Stimulated activated CD8-positive, alpha-beta memory T cell treated with anti-CD3 and anti-CD28 coated beads, Interleukin-7, amount 100 ng/mL, for 48 hours (primary cell): Measurements from ENCODE around the gene ATXN7L1.

Source experiments
- DNase-seq, 2 donors: peaks; one replicate each; pipeline ENCODE4 v3.0.0-alpha.2; 2020; ENCODE audit warnings: low read depth in 1 of 2; ENCODE audit errors: extremely low read depth in 1 of 2

The ATXN7L1 gene, protein sequence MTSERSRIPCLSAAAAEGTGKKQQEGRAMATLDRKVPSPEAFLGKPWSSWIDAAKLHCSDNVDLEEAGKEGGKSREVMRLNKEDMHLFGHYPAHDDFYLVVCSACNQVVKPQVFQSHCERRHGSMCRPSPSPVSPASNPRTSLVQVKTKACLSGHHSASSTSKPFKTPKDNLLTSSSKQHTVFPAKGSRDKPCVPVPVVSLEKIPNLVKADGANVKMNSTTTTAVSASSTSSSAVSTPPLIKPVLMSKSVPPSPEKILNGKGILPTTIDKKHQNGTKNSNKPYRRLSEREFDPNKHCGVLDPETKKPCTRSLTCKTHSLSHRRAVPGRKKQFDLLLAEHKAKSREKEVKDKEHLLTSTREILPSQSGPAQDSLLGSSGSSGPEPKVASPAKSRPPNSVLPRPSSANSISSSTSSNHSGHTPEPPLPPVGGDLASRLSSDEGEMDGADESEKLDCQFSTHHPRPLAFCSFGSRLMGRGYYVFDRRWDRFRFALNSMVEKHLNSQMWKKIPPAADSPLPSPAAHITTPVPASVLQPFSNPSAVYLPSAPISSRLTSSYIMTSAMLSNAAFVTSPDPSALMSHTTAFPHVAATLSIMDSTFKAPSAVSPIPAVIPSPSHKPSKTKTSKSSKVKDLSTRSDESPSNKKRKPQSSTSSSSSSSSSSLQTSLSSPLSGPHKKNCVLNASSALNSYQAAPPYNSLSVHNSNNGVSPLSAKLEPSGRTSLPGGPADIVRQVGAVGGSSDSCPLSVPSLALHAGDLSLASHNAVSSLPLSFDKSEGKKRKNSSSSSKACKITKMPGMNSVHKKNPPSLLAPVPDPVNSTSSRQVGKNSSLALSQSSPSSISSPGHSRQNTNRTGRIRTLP

DNA sequence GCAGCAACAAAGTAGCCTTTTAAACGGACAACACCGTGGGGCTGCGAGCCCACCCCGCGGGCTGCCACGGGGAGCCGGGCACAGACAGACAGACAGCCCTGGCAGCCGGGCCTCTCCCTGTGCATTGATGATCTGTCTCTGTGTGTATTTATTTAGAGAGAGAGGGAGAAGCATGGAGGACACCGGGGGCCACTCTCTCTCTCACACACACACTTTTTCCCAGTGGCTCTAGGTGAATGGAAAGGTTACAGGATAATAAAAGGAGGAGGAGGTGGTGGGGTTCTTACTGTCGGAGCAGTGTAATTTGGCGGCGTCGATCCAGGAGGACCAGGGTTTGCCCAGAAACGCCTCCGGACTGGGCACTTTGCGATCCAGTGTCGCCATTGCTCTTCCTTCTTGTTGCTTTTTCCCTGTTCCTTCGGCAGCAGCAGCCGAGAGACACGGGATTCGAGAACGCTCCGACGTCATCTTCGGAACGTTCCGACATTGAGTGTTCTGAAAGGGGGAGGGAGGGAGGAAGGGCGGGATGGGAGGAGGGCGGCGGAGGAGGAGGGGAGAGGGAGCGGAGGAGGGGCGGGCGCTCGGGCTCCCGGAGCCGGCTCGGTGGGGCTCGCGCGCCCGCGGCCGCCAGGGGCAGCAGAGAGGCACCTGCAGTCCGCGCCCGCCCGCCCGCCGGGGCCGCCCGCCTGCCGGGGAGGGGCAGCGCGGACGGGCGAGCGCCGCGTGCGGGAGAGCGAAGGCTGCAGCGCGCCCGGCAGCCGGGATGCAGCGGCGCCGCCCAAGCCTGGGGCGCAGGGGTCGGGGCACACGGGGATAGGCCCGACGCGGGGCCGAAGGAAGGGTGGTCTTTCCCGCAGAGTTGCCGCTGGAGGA, at the start of gene ATXN7L1:
TSS of gene ATXN7L1 (minus strand) at position 509 of the 873 bp plus-strand sequence. CDS start at position 468, 41 bp downstream.
- peak; percentile 72 to 78 for DNase-seq

DNA sequence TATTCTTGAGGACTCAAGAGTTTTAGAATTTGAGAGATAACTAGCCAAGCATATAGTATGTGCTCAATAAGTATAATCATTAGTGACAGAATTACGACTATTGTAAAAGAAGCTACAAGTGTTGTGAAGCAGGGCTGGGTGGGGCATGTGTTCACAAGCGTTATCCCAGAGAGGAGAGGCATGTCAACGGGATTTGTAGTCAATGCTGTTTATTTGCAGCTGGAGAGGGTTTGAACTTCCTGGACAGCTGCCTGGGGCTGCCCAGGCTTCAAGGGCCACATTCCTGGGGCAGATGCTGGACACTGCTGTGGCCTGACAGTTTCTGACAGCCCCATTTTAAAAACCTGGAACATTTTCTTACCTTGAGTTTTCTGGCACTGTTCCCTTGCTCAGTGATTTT, 49.7 kb upstream of the ATXN7L1 start:
- DNase-seq = no peak

DNA sequence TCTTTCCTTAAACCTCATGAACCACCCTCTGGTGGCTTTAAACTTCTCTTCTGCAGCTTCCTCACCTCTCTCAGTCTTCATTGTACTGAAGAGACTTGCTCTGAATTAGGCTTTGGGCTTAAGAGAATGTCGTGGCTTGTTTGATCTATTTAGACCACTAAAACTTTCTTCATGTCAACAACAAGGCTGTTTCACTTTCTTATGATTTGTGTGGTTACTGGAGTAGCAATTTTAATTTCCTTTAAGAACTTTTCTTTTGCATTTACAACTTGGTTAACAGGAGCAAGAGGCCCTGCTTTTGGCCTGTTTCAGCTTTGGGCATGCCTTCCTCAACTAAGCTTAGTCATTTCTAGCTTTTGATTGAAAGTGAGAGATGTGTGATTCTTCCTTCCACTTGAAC, 48.5 kb upstream of the ATXN7L1 start:
- DNase-seq = peak in 1 of 2 donors; percentile 14

DNA sequence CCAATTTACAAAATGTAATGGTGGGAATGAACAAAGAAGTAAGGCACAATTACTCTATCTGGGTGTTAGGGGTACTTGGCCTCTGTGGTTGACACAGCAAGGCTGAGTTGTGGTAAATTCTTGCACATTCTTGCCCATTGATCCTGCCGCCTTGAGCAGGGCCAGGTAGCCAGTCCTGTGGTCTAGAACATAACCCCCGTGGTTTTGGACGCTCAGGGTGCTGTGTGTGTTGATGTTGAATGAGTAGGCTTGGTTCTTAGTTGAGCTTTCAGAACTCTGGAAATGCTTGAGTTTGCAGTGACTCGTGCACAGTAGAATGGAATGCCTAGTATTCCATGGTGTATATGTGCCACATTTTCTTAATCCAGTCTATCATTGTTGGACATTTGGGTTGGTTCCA, 44.4 kb upstream of the ATXN7L1 start:
- no peak for DNase-seq

DNA sequence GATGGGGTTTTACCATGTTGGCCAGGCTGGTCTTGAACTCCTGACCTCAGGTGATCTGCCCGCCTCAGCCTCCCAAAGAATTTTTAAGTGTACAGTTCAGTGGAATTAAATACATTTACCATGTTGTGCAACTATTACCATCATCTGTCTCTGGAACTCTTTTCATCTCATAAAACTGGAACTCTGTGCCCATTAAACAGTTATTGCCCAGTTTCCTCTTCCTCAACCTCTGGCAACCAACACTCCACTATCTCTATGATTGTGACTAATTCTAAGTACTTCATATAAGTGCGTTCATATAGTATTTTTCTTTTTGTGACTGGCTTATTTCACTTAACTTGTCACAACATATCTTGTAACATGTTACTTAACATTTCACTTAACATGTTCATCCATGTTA, 41.3 kb upstream of the ATXN7L1 start:
- no peak for DNase-seq

DNA sequence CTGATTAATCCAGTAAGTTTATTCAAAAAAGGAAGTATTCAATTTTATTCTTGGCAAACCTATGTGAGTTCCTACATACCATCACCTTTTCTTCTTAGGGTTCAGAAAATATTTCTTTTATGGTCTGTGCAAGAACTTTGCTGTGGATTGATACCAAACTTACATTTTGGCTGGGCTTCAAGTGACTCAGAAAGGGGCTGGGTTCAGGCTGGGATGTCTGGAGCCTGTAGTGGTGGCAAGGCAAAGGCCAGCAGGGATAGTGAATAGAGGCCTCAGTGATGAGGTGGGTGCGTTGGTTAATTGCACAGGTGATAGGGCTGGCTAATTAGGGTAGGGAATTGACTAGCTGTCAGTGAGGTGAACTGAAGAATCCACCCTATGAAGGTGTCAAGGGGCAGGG, 40.2 kb upstream of the ATXN7L1 start:
- DNase-seq = no peak

DNA sequence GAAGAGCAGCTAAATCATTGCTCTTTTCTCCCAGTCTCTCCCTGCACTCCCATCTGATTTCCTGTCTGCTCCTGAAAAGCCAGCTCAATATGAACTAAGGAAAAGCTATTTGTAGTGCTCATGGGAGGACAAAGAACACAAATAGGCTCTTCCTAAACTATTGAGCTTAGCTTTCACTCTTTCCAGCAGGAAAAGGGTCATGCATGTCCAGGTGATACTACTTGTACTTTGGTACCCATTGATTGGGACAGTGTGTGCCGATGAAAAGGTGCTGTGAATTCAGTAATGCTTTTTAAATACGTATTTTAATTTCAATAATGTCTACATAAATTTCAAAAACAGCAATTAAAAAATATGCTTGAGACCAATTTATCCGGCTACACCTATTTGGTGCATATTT, 37.5 kb upstream of the ATXN7L1 start:
- DNase-seq = no peak

DNA sequence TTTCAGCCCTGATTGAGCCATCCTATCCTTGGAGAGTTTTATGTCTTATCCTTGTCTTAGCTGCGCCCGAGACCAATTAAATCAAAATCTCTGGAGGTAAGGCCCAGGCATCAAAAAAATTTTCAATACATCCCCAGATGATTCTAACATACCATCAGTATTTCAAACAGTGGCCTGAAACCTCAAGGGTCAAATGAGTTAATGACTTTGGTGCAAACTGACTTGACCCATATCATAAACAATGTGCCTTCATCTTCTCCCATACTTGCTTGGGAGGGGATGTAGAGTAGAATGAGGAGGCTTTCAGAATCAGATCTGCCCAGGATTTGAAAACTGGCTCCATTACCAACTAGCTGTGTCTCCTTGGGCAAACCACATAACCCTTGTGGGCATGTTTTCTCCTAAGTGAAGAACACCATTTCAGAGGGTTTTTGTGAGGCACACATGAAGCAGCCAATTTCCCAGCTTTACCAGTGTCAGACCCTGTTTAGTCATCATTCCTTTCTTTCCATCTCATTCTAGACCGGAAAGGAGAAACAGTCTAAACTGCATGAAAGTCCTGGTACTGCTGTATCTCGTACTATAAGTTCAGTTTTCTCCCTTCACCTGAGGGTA, 35.7 kb upstream of the ATXN7L1 start:
- no peak for DNase-seq

DNA sequence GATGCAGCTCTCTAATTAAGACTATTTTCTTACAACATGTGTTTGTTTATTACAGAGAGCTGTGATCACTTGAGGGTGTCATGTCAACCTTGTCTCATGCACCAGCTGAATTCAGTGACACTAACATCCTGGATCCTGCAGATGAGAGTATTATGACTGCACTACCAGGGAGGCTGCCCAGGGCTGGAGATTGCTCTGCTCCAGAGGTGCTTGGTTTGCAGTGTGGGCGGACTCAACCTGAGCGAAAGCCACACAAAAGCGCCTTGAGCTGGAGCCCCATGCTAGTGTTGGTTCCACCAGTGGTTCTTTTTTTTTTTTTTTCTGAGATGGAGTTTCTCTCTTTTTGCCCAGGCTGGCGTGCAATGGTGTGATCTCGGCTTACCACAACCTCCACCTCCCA, 33.8 kb upstream of the ATXN7L1 start:
- DNase-seq = no peak

DNA sequence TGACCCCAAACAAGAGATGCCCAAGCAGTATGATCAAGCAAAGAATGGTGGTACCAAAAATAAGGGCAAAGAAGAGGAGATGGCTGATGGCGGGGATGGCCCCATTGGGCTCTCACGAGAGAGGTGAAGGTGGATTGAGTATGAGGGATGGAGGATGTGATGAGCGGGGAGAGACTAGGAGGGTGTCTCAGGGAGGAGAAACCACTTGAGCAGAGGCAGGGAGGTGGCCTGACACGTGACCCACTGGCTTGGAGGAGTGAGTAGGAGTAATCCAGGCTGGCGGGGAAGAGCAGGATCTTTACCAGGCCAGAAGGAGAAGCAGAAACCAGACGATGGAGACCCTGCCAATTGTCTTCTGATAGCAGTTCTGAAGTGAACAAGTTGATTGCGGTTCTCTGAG, 33.3 kb upstream of the ATXN7L1 start:
- DNase-seq = no peak

DNA sequence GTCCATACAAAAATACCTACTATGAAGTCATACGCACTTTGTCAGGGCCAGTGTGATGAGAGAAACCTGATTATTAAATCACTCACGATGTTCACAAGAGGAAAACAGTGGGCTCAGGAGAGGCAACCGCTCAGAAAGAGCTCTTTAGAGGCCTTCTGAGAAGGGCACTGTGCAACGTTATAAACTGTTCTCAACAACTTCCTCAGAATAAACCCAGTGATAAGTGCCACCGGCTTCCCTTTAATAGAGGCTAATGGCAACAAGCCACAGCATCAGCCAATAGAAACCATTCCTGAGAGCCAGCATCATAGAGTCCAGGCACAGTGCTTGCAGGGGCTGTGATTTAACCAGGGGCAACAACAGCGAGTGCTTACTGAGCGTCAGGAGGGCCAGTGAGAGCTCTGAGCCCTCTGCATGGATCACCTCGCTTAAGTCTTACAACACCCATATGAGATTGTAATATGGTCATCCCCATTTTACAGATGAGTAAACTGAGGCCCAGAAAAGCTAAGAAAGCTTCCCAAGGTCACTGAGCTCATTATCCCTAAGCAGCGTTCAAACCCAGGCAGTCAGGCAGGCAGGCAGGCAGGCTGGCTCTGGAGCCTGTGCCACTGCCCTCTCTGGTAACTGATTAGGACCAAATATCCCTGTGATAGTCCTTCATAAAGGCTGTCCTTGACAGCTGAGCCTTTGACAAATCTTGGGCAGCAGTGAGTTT, 30.9 kb upstream of the ATXN7L1 start:
- DNase-seq = no peak

DNA sequence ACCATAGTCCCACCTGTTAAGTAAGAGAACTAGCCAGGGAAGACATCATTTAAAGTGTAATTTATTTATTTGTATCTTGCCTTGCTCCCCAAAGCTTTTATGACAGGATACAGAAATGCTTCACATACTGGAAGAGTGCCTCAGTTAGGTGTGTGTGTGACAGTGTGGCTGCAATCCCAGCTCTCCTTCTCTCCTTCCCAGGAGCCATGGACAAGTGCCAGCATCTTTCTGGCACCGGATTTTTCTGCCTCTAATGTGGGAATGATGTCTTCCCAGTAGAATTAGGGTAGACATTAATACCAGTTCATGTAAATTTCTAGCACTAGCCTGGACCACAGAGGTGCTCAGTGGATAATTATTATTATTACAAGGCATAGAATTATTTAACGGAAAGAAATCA, 30.3 kb upstream of the ATXN7L1 start:
- no peak for DNase-seq

DNA sequence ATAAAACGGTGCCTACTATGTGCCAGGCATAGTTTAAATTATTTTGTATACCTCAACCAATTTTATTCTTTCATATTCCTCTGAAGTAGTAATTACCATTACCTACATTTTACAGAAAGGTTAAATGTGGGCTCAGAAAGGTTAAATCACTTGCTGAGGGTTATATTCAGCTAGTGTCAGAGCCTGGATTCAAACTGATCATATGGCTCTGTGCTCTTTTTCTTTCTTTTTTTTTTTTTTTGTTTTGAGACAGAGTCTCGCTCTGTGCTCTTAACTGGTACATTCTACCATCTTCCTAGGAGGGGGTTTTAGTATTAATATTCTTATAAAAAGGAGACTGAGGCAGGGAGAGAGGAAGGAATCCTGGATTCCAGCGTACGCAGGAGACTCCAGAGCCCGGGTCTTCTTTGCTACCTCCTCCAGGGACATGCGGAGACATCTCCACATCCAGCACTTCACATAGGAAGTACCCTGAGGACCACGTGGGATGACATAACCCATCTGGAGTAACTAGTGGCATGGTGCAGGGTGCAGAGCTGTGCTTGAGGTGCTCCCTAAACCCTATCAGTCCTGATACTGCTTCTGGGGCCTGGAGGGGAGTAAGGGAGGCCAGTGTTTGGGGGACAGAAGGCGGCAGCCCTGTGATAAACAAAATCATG, 29.6 kb upstream of the ATXN7L1 start:
- DNase-seq = no peak

DNA sequence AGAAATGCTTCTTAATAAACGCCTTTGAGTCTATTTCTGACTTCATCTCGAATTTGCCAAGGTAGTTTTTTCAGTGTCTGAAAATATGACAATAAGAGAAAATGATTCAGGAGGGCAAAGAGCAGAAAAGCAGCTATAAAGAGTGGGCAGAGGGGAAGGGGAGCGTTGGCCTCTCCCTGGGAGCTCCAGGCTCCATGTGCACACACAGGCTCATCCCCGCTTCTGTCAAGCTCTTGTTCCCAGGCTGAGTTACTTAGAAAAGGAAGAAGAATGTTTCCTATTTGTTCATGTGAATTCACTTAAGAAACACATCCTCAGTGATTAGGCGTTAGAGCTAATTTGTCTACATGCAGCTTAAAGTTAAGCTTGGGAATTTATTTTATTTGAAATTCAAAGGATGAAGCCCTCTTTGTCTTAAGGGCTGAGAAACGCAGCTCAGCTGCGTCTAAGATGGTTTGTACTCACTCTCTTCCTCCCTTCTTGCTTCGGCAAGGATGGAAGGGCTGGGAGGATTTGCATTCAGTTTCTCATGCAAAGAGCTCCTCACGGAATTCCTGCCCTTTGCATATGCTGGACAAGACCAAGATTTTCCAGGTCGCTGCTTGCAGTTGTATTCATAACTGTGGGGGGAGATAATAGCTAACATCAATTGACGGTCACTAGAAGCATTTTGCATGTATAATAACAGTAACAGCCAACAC, 29.0 kb upstream of the ATXN7L1 start:
- DNase-seq = no peak

DNA sequence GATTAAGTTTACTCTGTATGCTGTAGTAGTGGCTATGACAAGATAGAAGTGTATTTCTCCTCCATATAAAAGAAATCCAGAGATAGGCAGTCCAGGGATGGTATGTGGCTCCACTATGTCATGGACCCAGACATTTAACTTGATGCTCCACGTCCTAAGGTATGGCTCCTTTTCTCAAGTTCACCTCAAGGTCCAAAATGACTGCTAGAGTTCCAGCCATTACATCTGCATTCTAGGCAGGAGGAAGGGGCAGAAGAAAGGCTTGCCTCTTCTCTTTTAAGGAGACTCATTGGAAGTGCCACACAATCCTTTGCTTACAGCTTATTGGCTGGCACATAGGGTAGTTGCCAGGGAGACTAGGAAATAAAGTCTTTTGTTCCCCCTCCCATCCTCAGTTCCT, 27.7 kb upstream of the ATXN7L1 start:
- DNase-seq = no peak

DNA sequence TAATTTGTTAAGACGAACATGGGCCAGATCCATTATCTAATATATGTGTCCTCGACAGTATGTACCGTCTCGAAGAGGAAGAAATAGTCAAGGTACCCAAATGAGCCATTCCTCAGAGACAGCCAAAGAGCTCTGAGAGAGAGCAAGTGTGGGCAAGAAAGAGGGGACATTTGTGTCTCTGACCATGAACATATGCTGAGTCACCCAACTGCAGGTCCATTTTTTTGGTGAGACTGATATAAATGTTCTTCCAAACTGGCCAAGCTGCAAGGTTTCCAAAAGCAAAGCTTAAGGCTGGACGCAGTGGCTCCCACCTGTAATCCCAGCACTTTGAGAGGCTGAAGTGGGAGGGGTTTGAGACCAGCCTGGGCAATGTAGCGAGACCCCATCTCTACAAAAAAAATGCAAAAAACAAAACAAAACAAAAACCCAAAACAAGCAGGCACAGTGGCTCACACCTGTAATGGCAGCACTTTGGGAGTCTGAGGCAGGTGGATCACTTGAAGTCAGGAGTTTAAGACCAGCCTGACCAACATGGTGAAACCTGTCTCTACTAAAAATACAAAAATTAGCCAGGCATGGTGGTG, 26.0 kb upstream of the ATXN7L1 start:
- DNase-seq = no peak

DNA sequence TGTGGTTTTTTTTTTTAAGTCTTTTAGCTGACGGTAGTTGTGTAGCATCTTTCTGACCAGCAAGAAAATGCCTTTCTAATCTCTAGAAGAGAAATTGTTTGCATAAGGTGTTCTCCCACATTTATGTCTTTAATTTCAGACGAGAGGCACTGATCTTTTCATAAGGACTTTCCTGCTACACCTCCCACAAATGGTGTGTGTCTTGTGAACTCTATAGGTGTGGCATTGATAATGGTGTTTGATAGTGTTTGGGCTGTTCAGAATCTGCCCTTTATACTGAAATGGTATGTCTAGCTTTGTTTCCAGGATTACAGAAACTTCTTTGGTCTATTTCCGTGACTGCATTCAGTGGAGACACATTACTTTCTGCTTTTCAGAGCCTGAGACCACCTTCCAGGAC, 21.6 kb upstream of the ATXN7L1 start:
- DNase-seq = no peak

DNA sequence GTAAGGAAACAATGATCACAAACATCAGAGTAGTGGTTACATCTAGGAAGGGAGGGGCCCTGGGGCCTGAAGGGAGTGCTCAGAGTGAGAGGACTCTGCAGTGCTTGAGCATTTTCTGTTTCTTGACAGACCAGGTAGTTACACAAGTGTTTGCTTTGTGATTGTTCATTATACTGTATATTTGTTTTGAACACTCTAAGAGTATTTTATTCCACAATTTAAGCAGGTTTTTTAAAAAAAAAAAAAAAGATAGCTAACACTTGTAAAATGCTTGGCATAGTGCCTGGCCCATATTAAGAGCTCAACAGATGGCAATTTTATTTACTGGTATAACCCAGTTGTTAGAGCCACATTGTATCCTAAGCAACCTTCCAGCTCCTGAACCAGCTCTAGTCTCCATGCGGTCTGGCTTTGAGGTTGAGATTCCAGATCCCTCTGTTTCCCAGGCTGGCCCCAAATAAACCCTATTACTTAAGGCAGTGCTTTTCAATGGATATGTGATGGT, 20.1 kb upstream of the ATXN7L1 start:
- no peak for DNase-seq
